ENCODE results near the gene CKAP2L. TPM values are rescaled to one million over a fixed set of nuclear protein-coding genes. Genes with fewer than 3 reads are reported as not detected.

Gene CKAP2L
- total and polyA plus RNA-seq, 7 donors = under 0.01 to 3.0 (median 0.54) TPM; not detected in 2

- TF ChIP-seq EP300 (IDR thresholded peaks at IDR 0.05) = no peak
- TF ChIP-seq POLR2AphosphoS5 (IDR thresholded peaks at IDR 0.05) = no peak
- no peak for TF ChIP-seq POLR2A (IDR thresholded peaks at IDR 0.05)
- TF ChIP-seq CTCF (IDR thresholded peaks at IDR 0.05) = no peak
- Histone ChIP-seq H3K9me3 (no peaks in the 10 kb centered on the region), H3K4me3 (no peak overlapping the region), H3K27ac (no peak overlapping the region), H3K36me3 (no peaks in the 10 kb centered on the region), H3K27me3 (no peaks in the 10 kb centered on the region), H3K4me1 (no peaks in the 10 kb centered on the region)
- WGBS, 2 donors = 93 to 95% methylated on average over 3 of the region's 3 CpGs
- DNase-seq = no peak
- intact Hi-C loops (cut with DNase I) = no loop called here
Observed at GRCh38 chr2:112787294-112787693, 22.9 kb upstream of the CKAP2L start.

- no peaks in the 10 kb centered on the region for H3K36me3 ChIP-seq
- H3K27ac ChIP-seq = no peak within 1 kb of the TSS
- no peak for DNase-seq
- H3K9me3 ChIP-seq = no peaks in the 10 kb centered on the region
- H3K27me3 ChIP-seq = no peaks in the 10 kb centered on the region
- no peaks in the 10 kb centered on the region for H3K4me1 ChIP-seq
- intact Hi-C loops (cut with DNase I) = no loop called here
- 27 to 49% methylated on average over 13 of the region's 13 CpGs for WGBS, 2 donors
- TF ChIP-seq EP300 (IDR thresholded peaks at IDR 0.05) (no peak), POLR2A (IDR thresholded peaks at IDR 0.05) (no peak), POLR2AphosphoS5 (IDR thresholded peaks at IDR 0.05) (no peak), CTCF (IDR thresholded peaks at IDR 0.05) (no peak)
- H3K4me3 ChIP-seq = no peak within 1 kb of the TSS
Observed at GRCh38 chr2:112784199-112785189, 20.1 kb upstream of the CKAP2L start, which contains the start of gene IL1A. IL1A (minus strand) TSS chr2:112784493; CDS start chr2:112783770, 723 bp downstream.

GRCh38 chr2:112783187-112783714 lies 18.8 kb upstream of the CKAP2L start:
- no peaks in the 10 kb centered on the region for H3K4me1 ChIP-seq
- TF ChIP-seq POLR2A (IDR thresholded peaks at IDR 0.05) = no peak
- no peak for TF ChIP-seq EP300 (IDR thresholded peaks at IDR 0.05)
- no peak for TF ChIP-seq CTCF (IDR thresholded peaks at IDR 0.05)
- H3K4me3 ChIP-seq = no peak overlapping the region
- DNase-seq = no peak
- WGBS, 2 donors = 93 to 96% methylated on average over 3 of the region's 3 CpGs
- intact Hi-C loops (cut with DNase I) = no loop called here
- H3K27me3 ChIP-seq = no peaks in the 10 kb centered on the region
- no peaks in the 10 kb centered on the region for H3K36me3 ChIP-seq
- H3K9me3 ChIP-seq = no peaks in the 10 kb centered on the region
- H3K27ac ChIP-seq = no peak overlapping the region

- Histone ChIP-seq H3K9me3 (no peaks in the 10 kb centered on the region), H3K4me1 (no peaks in the 10 kb centered on the region), H3K36me3 (no peaks in the 10 kb centered on the region), H3K27me3 (no peaks in the 10 kb centered on the region), H3K4me3 (no peak overlapping the region), H3K27ac (no peak overlapping the region)
- TF ChIP-seq CTCF (IDR thresholded peaks at IDR 0.05) (no peak), POLR2A (IDR thresholded peaks at IDR 0.05) (no peak), EP300 (IDR thresholded peaks at IDR 0.05) (no peak), POLR2AphosphoS5 (IDR thresholded peaks at IDR 0.05) (no peak)
- no peak for DNase-seq
- 67 to 91% methylated on average over 3 of the region's 3 CpGs for WGBS, 2 donors
- intact Hi-C loops (cut with DNase I) = no loop called here
Observed at GRCh38 chr2:112782234-112782799, 17.9 kb upstream of the CKAP2L start.

Data from sigmoid colon (tissue), 7 donors.